Nephron progenitor cell (in vitro differentiated cells): ENCODE measurements around the gene CAPZA2.
A peak's percentile ranks its signal among the peaks of the same experiment; 100 is the strongest.
"Not testable (repeated sequence)": the region's sequence is repeated elsewhere in the genome, so short reads cannot be mapped to it uniquely, and the experiment has no call there.

Experiments used
- DNase-seq: peaks from one replicate; pipeline ENCODE4 v3.0.0; 2021
- H3K27ac Mint-ChIP-seq: 2 replicates; pipeline ENCODE4 v1.8.0; 2021; ENCODE audit warnings: mild to moderate bottlenecking, moderate library complexity, mixed read lengths
- H3K27me3 Mint-ChIP-seq: 2 replicates; pipeline ENCODE4 v1.8.0; 2021; ENCODE audit warnings: mild to moderate bottlenecking, low read depth, mixed read lengths; ENCODE audit not compliant: poor library complexity
- H3K36me3 Mint-ChIP-seq: 2 replicates; pipeline ENCODE4 v1.8.0; 2021; ENCODE audit warnings: low read depth, mixed read lengths
- H3K4me1 Mint-ChIP-seq: 2 replicates; pipeline ENCODE4 v1.8.0; 2021; ENCODE audit warnings: mixed read lengths
- H3K4me3 Mint-ChIP-seq: 2 replicates; pipeline ENCODE4 v1.8.0; 2021; ENCODE audit warnings: mild to moderate bottlenecking, moderate library complexity, mixed read lengths
- H3K9me3 Mint-ChIP-seq: 2 replicates; pipeline ENCODE4 v1.8.0; 2021; ENCODE audit warnings: mild to moderate bottlenecking, moderate library complexity, mixed read lengths
- CTCF ChIP-seq: fragments of 200-600 bp; sonication (generic); IDR thresholded peaks from 2 replicates; pipeline ENCODE4 v1.5.0; 2021; ENCODE audit warnings: antibody characterized with exemption

Gene CAPZA2

GRCh38 chr7:116953906-116954838 lies 91.8 kb downstream of the CAPZA2 start:
- Mint-ChIP-seq H3K9me3 (no peaks in the 10 kb centered on the region), H3K4me1 (peaks cover 52% of the 10 kb centered on the region), H3K4me3 (peak overlapping the region; percentile 95), H3K27me3 (no peaks in the 10 kb centered on the region), H3K36me3 (peaks cover 4% of the 10 kb centered on the region), H3K27ac (peak overlapping the region; percentile 99)
- TF ChIP-seq CTCF, result no peak
- peak; percentile 61 for DNase-seq

- H3K9me3 Mint-ChIP-seq, result no peaks in the 10 kb centered on the region
Observed at GRCh38 chr7:116955340-116955739, 93.0 kb downstream of the CAPZA2 start.

GRCh38 chr7:116955801-116956476 lies 93.6 kb downstream of the CAPZA2 start:
- DNase-seq, result no peak
- H3K9me3 Mint-ChIP-seq, result peaks cover 3% of the 10 kb centered on the region
- peaks cover 49% of the 10 kb centered on the region for H3K4me1 Mint-ChIP-seq
- peak overlapping the region; percentile 44 for H3K27ac Mint-ChIP-seq
- no peak for TF ChIP-seq CTCF
- H3K4me3 Mint-ChIP-seq, result peak overlapping the region; percentile 95
- H3K36me3 Mint-ChIP-seq, result peaks cover 9% of the 10 kb centered on the region
- no peaks in the 10 kb centered on the region for H3K27me3 Mint-ChIP-seq

More at GRCh38 chr7:116955340-116955739, 93.0 kb downstream of the CAPZA2 start:
- no peak for TF ChIP-seq CTCF
- Mint-ChIP-seq H3K4me3 (peak overlapping the region; percentile 95), H3K27me3 (no peaks in the 10 kb centered on the region), H3K4me1 (peaks cover 51% of the 10 kb centered on the region), H3K36me3 (peaks cover 4% of the 10 kb centered on the region), H3K27ac (no peak overlapping the region)
- DNase-seq, result no peak

- Mint-ChIP-seq H3K9me3 (peaks cover 7% of the 10 kb centered on the region), H3K4me1 (peaks cover 46% of the 10 kb centered on the region), H3K4me3 (no peak overlapping the region), H3K27ac (no peak overlapping the region), H3K36me3 (peaks cover 14% of the 10 kb centered on the region), H3K27me3 (peaks cover 1% of the 10 kb centered on the region)
- no peak for DNase-seq
- no peak for TF ChIP-seq CTCF
Observed at GRCh38 chr7:116956477-116956804, 94.1 kb downstream of the CAPZA2 start.

GRCh38 chr7:116957874-116958273 lies 95.5 kb downstream of the CAPZA2 start:
- peaks cover 34% of the 10 kb centered on the region for H3K4me1 Mint-ChIP-seq
- DNase-seq, result no peak
- H3K36me3 Mint-ChIP-seq, result peaks cover 20% of the 10 kb centered on the region
- peaks cover 2% of the 10 kb centered on the region for H3K27me3 Mint-ChIP-seq
- H3K27ac Mint-ChIP-seq, result no peak overlapping the region
- peaks cover 8% of the 10 kb centered on the region for H3K9me3 Mint-ChIP-seq
- no peak for TF ChIP-seq CTCF
- H3K4me3 Mint-ChIP-seq, result no peak overlapping the region

- not testable (repeated sequence) for H3K4me1 Mint-ChIP-seq, DNase-seq, H3K4me3 Mint-ChIP-seq, H3K9me3 Mint-ChIP-seq, H3K27ac Mint-ChIP-seq, H3K27me3 Mint-ChIP-seq
- H3K36me3 Mint-ChIP-seq, result peaks cover 16% of the 10 kb centered on the region
Observed at GRCh38 chr7:116961966-116962673, 99.7 kb downstream of the CAPZA2 start.
